ENCODE results near the gene TMEM192.
"Not testable (repeated sequence)": the region's sequence is repeated elsewhere in the genome, so short reads cannot be mapped to it uniquely, and the experiment has no call there.

The TMEM192 gene

DNA sequence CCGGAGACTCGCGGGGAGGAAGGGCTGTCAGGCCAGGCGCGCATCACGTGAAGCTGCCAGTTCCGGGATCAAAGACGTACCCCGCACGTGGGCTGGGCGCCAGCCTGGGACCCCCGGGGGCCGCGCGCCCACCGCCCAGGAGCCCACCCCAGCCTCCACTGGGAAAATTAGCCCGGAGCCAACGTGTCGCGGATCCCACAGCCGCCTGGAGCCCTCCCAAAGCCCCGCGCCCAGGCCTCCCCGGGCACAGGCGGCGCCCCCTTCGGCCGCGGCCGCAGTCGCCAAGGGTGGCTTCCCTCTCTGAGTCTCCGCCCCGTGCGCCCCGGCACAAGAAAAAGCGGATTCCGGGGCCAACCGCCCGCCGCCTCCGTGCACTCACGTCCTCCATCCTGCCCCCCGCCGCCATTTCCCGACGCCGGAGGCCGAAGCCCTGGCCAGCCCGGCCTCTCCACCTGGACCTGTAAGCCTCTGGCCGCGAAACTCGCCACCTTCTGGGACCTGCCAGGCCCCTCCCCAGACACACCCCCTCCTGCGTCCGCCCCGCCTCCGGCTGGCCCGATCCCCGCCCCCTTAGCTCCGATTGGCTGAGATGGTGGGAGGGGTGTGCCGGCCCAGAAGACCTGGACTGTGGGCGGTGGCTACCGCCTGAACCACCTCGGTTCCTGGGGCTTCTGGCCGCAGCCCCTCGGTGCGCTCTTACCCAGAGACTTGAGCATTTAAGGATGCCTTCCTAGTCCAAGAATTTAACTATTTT lies at the start of gene TMEM192:
TMEM192 (minus strand) TSS at position 493 of the 754 bp plus-strand sequence; CDS start at position 406, 87 bp downstream.
- H3K27ac Mint-ChIP-seq, result peak within 1 kb of the TSS; percentile 94
- H3K27me3 Mint-ChIP-seq, result no peaks in the 10 kb centered on the region
- no peaks in the 10 kb centered on the region for H3K9me3 Mint-ChIP-seq
- H3K4me3 Mint-ChIP-seq, result peak within 1 kb of the TSS; percentile 96
- peaks cover 19% of the 10 kb centered on the region for H3K36me3 Mint-ChIP-seq (ENCODE audit: low read depth)
- H3K4me1 Mint-ChIP-seq (ENCODE audit: low read depth), result peaks cover 16% of the 10 kb centered on the region

DNA sequence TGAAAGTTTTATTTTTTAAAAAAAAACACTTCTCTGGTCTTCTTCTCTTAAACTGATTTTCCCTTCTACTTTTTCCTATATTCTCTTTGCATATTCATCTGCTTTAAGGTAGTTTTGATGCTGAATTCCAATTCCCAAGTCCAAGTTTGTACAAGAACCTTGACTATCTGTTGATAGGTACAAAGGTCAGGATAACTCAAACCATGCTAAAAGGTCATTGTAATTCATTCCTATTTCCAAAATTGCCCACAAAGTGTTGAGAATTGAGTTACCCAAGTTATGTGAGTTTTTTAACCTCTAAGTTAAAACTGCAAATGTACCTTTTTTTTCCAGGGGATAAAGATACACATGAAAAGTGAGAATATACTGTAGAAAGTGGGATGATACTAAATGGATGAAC lies 46.1 kb upstream of the TMEM192 start:
- Mint-ChIP-seq H3K4me1 (ENCODE audit: low read depth) (no peaks in the 10 kb centered on the region), H3K36me3 (ENCODE audit: low read depth) (no peaks in the 10 kb centered on the region), H3K4me3 (no peak overlapping the region), H3K27me3 (peaks cover 13% of the 10 kb centered on the region), H3K9me3 (peaks cover 10% of the 10 kb centered on the region), H3K27ac (no peak overlapping the region)

DNA sequence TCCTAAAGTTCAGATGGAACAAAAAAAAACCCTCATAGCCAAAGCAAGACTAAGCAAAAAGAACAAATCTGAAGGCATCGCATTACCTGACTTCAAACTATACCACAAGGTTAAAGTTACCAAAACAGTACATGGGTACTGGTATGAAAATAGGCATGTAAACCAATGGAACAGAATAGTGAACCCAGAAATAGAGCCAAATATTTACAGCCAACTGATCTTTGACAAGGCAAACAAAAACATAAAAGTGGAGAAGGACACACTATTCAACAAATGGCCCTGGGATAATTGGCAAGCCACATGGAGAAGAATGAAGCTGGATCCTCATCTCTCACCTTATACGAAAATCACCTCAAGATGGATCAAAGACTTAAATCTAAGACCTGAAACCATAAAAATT lies 44.2 kb upstream of the TMEM192 start:
- H3K36me3 Mint-ChIP-seq (ENCODE audit: low read depth), result no peaks in the 10 kb centered on the region
- H3K4me1 Mint-ChIP-seq (ENCODE audit: low read depth), result no peaks in the 10 kb centered on the region
- peaks cover 13% of the 10 kb centered on the region for H3K27me3 Mint-ChIP-seq
- no peak overlapping the region for H3K4me3 Mint-ChIP-seq
- H3K27ac Mint-ChIP-seq, result no peak overlapping the region
- H3K9me3 Mint-ChIP-seq, result peaks cover 10% of the 10 kb centered on the region

DNA sequence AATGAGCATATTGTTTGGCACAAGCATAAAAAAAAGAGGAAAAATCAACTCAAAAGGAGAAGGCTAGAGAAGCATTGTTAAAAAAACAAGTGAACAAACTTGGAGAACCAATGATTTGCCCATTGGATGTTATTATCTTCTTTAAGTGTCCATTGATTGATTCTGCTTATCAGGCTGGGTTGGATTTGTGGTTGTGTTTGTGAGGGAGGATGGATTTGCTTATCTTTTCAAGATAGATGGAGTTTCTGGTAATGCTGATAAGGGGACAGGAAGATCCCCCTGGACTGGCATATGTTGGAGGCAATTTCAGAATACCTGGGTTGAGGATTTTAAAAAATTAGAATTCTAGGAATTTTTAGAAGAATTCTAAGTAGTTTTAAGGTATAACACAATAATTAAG lies 41.8 kb upstream of the TMEM192 start:
- Mint-ChIP-seq H3K4me3 (no peak overlapping the region), H3K4me1 (ENCODE audit: low read depth) (no peaks in the 10 kb centered on the region), H3K9me3 (peaks cover 10% of the 10 kb centered on the region), H3K27ac (no peak overlapping the region), H3K27me3 (peaks cover 13% of the 10 kb centered on the region), H3K36me3 (ENCODE audit: low read depth) (no peaks in the 10 kb centered on the region)

DNA sequence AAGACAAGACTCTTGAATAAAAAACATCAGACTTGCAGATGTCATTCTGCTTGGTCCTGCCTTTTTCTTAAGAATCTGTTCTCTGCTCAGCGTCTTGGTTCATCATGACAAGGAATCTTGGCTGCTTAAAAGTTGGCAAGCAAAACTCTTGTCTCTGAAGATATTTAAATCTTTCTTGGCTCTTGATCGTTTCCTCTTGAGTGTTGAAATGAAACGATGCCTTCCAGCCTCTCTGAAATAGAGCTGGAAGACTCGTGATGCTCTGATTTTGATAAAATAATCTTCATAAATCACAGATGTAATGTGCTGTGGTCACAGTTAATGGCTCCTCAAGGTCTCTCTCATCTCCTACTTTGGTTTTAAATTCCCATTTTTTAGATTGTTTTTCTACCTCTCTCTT lies 39.9 kb upstream of the TMEM192 start:
- H3K27me3 Mint-ChIP-seq, result peaks cover 17% of the 10 kb centered on the region
- H3K36me3 Mint-ChIP-seq (ENCODE audit: low read depth), result no peaks in the 10 kb centered on the region
- H3K27ac Mint-ChIP-seq, result no peak overlapping the region
- H3K4me1 Mint-ChIP-seq (ENCODE audit: low read depth), result no peaks in the 10 kb centered on the region
- H3K9me3 Mint-ChIP-seq, result peaks cover 10% of the 10 kb centered on the region
- H3K4me3 Mint-ChIP-seq, result no peak overlapping the region

DNA sequence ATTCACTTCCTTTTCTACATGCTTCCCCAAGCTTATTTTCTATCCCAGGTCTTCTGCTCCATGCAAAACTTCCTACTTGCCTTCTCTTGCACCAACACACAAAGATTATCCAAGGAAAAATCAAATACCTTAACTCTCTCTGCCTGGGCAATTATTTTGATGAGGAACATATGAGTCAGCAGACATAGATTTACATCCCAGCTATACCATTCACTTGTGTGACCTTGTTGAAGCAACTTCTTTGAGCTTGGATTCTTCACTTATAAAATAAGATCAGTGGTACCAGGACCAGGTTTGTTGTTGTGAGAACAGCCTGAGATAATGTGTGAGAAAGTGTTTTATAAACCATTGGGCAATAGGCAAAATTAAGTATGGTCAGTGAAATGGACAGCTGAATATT lies 39.1 kb upstream of the TMEM192 start:
- Mint-ChIP-seq H3K4me1 (ENCODE audit: low read depth) (no peaks in the 10 kb centered on the region), H3K36me3 (ENCODE audit: low read depth) (no peaks in the 10 kb centered on the region), H3K27ac (no peak overlapping the region), H3K27me3 (peaks cover 9% of the 10 kb centered on the region), H3K4me3 (no peak overlapping the region), H3K9me3 (peaks cover 2% of the 10 kb centered on the region)

DNA sequence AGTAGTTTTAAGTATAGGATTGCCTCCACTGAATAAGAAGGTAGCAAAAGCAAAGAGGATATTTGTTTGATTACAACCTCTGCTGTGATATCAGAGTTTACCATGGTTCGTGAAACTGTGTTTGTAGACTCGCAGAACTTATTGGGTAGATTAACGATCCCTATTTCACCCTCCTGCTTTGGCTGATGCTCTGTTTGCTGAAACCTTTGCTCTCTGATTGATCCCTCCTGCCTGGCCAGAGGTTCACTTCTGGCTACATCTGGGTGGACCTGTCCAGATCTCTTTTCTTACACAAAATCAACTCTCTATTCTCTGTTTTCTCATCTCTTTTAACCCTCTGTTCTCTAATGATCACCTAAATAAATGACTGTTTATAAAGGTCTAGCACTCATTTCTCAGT lies 37.9 kb upstream of the TMEM192 start:
- no peaks in the 10 kb centered on the region for H3K9me3 Mint-ChIP-seq
- H3K4me1 Mint-ChIP-seq (ENCODE audit: low read depth), result no peaks in the 10 kb centered on the region
- peaks cover 3% of the 10 kb centered on the region for H3K27me3 Mint-ChIP-seq
- no peak overlapping the region for H3K4me3 Mint-ChIP-seq
- H3K36me3 Mint-ChIP-seq (ENCODE audit: low read depth), result no peaks in the 10 kb centered on the region
- no peak overlapping the region for H3K27ac Mint-ChIP-seq

DNA sequence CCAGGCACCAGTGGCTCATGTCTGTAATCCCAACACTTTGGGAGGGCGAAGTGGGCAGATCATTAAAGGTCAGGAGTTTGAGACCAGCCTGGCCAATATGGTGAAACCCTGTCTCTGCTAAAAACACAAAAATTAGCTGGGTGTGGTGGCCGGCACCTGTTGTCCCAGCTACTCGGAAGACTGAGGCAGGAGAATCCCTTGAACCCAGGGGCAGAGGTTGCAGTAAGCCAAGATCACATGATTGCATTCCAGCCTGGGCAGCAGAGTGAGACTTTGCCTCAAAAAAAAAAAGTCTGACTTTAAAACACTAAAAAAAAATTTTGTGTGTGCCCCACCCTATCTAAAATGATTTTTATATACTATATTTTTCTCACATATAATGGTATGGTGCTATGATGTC lies 26.2 kb upstream of the TMEM192 start:
- no peaks in the 10 kb centered on the region for H3K36me3 Mint-ChIP-seq (ENCODE audit: low read depth)
- no peak overlapping the region for H3K27ac Mint-ChIP-seq
- no peak overlapping the region for H3K4me3 Mint-ChIP-seq
- peaks cover 4% of the 10 kb centered on the region for H3K4me1 Mint-ChIP-seq (ENCODE audit: low read depth)
- no peaks in the 10 kb centered on the region for H3K9me3 Mint-ChIP-seq
- H3K27me3 Mint-ChIP-seq, result no peaks in the 10 kb centered on the region

DNA sequence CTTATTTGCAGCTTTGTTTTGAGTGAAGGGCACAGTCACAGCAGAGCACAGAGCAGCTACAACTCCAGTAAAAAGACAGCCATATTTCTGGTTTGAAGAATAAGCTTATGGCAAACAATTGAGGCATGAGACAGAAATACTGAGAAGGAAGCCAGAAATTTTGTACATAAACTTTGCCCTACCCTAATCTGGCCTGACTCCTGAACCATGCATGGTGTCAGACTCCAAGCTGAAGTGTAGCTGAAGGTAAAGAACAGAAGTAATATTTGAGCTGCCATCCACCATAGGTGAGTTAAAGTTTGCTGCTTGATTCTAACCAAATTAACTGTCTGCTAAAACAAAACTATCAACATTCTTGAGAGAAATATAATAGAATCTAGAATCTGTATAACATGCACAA lies 24.5 kb upstream of the TMEM192 start:
- Mint-ChIP-seq H3K27me3 (no peaks in the 10 kb centered on the region), H3K27ac (no peak overlapping the region), H3K36me3 (ENCODE audit: low read depth) (no peaks in the 10 kb centered on the region), H3K9me3 (no peaks in the 10 kb centered on the region), H3K4me1 (ENCODE audit: low read depth) (peaks cover 13% of the 10 kb centered on the region), H3K4me3 (no peak overlapping the region)

DNA sequence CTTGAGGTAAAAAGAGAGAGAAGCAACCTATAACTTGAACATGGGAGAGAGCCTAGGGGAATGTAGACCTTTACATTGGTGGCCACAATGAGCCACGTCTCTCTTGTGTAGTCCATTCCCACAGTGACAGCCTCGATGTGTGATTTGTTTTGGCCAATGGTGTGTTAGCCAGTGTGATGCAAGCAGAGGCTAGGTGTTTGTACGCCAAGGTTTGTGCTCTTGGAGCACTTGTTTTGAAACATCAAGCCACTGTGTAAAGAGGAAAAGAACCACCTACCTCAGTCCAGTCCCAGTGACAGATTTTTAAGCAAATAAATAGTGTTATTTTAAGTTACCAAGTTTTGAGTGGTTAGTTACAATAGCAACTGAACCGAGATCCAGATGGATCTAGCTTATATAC lies 23.9 kb upstream of the TMEM192 start:
- H3K27me3 Mint-ChIP-seq, result no peaks in the 10 kb centered on the region
- H3K4me1 Mint-ChIP-seq (ENCODE audit: low read depth), result peaks cover 14% of the 10 kb centered on the region
- H3K36me3 Mint-ChIP-seq (ENCODE audit: low read depth), result no peaks in the 10 kb centered on the region
- H3K27ac Mint-ChIP-seq, result no peak overlapping the region
- no peak overlapping the region for H3K4me3 Mint-ChIP-seq
- H3K9me3 Mint-ChIP-seq, result no peaks in the 10 kb centered on the region

DNA sequence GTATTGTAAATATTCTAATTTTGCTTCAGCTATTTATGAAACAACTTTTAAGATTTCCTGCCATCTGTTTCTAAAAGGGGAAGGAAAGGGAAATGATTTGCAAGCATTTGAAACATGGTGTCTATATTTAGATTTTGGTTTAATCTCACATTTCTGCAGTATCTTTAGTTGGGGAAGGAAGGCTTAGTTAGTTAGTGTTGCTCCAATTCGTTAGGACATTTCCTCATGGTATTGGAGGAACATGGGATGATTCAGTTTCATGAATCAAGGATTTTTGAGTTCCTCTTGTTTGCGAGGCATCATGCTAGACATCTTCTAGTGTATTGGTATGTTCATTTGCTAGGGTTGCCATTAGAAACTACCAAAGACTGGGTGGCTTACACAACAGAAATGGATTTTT lies 20.5 kb upstream of the TMEM192 start:
- Mint-ChIP-seq H3K4me1 (ENCODE audit: low read depth) (peaks cover 17% of the 10 kb centered on the region), H3K27me3 (peaks cover 3% of the 10 kb centered on the region), H3K4me3 (no peak overlapping the region), H3K27ac (no peak overlapping the region), H3K9me3 (no peaks in the 10 kb centered on the region), H3K36me3 (ENCODE audit: low read depth) (no peaks in the 10 kb centered on the region)

DNA sequence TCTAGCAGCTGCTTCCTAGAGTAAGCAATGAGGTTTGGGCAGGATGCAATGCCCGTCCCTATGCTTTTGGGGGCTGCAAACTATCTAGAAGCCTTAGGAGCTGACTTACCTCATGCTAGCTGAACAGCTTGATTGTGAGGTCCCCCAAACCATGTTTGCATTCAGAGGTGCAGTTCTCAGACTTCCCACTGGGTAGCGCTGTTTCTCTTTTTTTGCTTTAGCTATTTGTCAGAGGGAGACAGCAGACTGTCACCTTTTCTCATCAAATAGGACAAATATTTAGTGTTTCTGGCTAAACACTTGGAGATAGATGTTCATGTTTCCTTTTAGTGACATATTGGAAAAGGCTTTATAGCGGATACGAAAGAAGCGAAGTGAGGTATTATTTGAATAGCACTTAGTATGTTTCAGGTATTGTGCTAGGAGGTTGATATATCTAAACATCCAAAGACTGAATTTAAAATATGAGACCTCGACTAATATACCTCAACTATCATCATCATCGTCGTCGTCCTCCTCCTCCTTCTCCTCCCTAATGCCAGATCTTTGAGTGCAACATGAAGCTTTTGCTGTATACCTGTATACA lies 18.7 kb upstream of the TMEM192 start:
- Mint-ChIP-seq H3K27me3 (peaks cover 3% of the 10 kb centered on the region), H3K36me3 (ENCODE audit: low read depth) (no peaks in the 10 kb centered on the region), H3K27ac (no peak overlapping the region), H3K4me1 (ENCODE audit: low read depth) (peaks cover 17% of the 10 kb centered on the region), H3K9me3 (no peaks in the 10 kb centered on the region), H3K4me3 (no peak overlapping the region)

DNA sequence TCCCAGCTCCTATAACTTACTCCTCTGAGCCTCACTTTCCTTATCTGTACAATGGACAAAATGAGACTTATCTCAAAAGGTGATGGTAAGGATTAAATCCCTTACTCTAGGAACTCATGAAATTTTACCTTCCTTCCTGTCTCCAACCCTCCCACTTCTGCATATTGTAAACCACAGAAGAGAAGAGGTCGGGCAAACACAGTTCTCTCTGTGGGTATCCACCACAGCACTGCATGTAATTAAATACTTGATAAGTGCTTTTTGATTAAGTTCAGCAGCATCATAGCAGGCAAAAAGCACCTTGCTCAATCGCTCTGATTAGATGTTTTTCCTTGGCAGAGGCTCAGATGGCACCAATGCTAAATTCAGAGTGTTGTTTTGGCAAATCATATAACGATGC lies 17.3 kb upstream of the TMEM192 start:
- no peak overlapping the region for H3K27ac Mint-ChIP-seq
- H3K4me1 Mint-ChIP-seq (ENCODE audit: low read depth), result peaks cover 17% of the 10 kb centered on the region
- no peak overlapping the region for H3K4me3 Mint-ChIP-seq
- H3K27me3 Mint-ChIP-seq, result peaks cover 4% of the 10 kb centered on the region
- H3K36me3 Mint-ChIP-seq (ENCODE audit: low read depth), result no peaks in the 10 kb centered on the region
- H3K9me3 Mint-ChIP-seq, result no peaks in the 10 kb centered on the region

DNA sequence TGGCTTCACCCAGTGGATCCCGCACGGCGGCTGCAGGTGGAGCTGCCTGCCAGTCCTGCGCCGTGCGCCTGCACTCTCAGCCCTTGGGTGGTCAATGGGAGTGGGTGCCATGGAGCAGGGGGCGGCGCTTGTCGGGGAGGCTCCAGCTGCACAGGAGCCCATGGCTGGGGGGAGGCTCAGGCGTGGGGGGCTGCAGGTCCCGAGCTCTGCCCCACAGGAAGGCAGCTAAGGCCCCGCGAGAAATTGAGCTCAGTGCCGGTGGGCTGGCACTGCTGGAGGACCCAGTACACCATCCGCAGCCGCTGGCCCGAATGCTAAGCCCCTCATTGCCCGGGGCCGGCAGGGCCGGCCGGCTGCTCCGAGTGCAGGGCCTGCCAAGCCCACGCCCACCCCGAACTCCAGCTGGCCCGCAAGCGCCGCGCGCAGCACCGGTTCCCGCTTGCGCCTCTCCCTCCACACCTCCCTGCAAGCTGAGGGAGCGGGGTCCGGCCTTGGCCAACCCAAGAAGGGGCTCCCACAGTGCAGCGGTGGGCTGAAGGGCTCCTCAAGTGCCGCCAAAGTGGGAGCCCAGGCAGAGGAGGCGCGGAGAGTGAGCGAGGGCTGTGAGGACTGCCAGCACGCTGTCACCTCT lies 13.3 kb upstream of the TMEM192 start:
- H3K4me3 Mint-ChIP-seq; H3K4me1 Mint-ChIP-seq (ENCODE audit: low read depth); H3K27ac Mint-ChIP-seq; H3K9me3 Mint-ChIP-seq; H3K36me3 Mint-ChIP-seq (ENCODE audit: low read depth); H3K27me3 Mint-ChIP-seq: not testable (repeated sequence)

DNA sequence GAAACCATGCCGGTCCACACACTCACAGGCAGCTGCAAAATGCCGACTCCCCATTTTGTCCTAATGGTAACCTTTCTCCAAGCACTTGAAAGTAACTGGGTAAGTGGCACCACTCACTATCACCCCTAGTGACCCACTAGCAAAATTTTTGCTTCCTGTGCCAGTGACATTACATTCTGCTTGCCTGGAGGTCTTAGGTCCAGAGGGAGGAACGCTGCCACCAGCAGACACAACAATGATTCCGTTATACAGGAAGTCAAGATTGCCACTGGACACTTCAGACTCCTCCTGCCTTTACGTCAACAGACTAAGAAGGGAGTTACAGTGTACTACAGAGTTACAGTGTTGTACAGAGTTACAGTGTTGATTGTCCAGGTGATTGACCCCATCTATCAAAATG lies 11.8 kb upstream of the TMEM192 start:
- no peaks in the 10 kb centered on the region for H3K9me3 Mint-ChIP-seq
- no peaks in the 10 kb centered on the region for H3K4me1 Mint-ChIP-seq (ENCODE audit: low read depth)
- H3K4me3 Mint-ChIP-seq, result no peak overlapping the region
- peaks cover 6% of the 10 kb centered on the region for H3K27me3 Mint-ChIP-seq
- H3K27ac Mint-ChIP-seq, result no peak overlapping the region
- no peaks in the 10 kb centered on the region for H3K36me3 Mint-ChIP-seq (ENCODE audit: low read depth)

Data from stimulated activated naive CD8-positive, alpha-beta T cell treated with anti-CD3 and anti-CD28 coated beads, Interleukin-15, Interleukin-2, amounts not matched to agents 100 ng/mL and 50 ng/mL, for 24 hours (primary cell).